Measurements from ENCODE around the gene PCDHGA5. TPM values are rescaled to one million over a fixed set of nuclear protein-coding genes. Genes with fewer than 3 reads are reported as not detected.
"Not testable (repeated sequence)": the region's sequence is repeated elsewhere in the genome, so short reads cannot be mapped to it uniquely, and the experiment has no call there.

Gene PCDHGA5
- total RNA-seq, 1 donor from 2014 or later: 3.5 TPM

DNA sequence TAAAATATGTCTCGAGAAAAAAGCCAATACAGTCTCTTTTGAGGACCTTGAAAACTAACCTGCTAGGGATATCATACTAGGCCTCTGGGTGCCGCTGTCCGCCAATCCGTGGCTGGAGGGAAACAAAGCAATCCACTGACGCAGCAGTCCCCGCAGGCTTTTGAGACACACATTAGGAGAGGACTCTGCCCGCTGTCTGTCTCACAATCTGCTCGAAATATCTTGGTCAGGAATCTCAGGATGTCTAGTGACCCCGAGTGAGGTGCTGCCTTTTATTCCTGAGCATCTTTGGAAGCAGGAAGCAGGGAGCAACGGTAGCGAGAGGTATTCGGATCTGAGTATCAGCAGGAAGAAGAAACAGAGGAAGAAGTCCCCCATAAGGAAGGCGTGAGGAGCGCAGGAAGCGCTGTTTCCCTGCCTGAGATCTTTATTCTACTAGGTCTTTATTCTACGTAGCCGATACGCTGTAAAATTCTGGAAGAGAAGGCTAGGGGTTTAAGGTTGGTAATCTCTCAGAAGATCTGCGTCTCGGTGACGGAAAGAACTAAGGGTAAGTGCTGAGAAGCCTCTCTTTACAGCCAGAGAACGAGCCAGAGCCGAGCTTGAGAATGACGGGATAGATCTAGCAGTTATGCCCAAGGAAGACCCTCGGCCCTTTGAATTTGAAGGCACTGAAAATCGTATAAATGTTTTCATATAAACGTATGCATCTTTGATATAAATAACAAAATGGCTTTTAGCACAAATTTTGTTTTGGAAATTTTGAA is 37.7 kb upstream of the PCDHGA5 start:
- peak; percentile 73 for DNase-seq
- ATAC-seq: peak; percentile 90
- TF ChIP-seq, protein P1, sequence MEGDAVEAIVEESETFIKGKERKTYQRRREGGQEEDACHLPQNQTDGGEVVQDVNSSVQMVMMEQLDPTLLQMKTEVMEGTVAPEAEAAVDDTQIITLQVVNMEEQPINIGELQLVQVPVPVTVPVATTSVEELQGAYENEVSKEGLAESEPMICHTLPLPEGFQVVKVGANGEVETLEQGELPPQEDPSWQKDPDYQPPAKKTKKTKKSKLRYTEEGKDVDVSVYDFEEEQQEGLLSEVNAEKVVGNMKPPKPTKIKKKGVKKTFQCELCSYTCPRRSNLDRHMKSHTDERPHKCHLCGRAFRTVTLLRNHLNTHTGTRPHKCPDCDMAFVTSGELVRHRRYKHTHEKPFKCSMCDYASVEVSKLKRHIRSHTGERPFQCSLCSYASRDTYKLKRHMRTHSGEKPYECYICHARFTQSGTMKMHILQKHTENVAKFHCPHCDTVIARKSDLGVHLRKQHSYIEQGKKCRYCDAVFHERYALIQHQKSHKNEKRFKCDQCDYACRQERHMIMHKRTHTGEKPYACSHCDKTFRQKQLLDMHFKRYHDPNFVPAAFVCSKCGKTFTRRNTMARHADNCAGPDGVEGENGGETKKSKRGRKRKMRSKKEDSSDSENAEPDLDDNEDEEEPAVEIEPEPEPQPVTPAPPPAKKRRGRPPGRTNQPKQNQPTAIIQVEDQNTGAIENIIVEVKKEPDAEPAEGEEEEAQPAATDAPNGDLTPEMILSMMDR (IDR thresholded peaks at IDR 0.05): peak; percentile 47
- Histone ChIP-seq H3K27ac (no peak overlapping the region), H3K9me3 (peaks cover 2% of the 10 kb centered on the region), H3K27me3 (peaks cover 3% of the 10 kb centered on the region), H3K4me3 (peak overlapping the region; percentile 43), H3K36me3 (no peaks in the 10 kb centered on the region), H3K4me1 (no peaks in the 10 kb centered on the region)
- intact Hi-C loops (cut with DNase I): no loop called here

DNA sequence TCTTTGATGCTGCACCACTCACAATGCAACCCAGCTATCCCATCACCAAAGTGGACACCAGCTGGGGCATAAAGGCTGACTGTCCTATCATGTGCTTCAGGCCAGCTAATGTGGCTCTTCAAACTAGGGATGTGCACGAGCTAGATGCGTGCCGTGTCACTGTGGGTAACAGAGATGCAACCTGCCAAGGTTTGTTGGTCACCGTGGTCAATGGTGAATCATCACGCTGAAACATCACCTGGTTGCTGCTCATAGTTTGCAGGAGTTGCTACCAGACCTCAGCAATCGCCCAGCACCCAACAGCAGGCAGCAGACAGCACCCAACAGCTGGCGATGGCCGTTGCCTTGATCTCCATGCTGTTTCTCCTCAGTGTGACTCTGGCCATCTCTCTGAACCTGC is 35.7 kb upstream of the PCDHGA5 start:
- Histone ChIP-seq H3K4me1 (no peaks in the 10 kb centered on the region), H3K4me3 (no peak overlapping the region), H3K27ac (no peak overlapping the region), H3K36me3 (no peaks in the 10 kb centered on the region), H3K9me3 (no peaks in the 10 kb centered on the region), H3K27me3 (peaks cover 7% of the 10 kb centered on the region)
- no peak for DNase-seq
- TF ChIP-seq, protein P1 (IDR thresholded peaks at IDR 0.05): no peak
- intact Hi-C loops (cut with DNase I): no loop called here
- ATAC-seq: no peak

DNA sequence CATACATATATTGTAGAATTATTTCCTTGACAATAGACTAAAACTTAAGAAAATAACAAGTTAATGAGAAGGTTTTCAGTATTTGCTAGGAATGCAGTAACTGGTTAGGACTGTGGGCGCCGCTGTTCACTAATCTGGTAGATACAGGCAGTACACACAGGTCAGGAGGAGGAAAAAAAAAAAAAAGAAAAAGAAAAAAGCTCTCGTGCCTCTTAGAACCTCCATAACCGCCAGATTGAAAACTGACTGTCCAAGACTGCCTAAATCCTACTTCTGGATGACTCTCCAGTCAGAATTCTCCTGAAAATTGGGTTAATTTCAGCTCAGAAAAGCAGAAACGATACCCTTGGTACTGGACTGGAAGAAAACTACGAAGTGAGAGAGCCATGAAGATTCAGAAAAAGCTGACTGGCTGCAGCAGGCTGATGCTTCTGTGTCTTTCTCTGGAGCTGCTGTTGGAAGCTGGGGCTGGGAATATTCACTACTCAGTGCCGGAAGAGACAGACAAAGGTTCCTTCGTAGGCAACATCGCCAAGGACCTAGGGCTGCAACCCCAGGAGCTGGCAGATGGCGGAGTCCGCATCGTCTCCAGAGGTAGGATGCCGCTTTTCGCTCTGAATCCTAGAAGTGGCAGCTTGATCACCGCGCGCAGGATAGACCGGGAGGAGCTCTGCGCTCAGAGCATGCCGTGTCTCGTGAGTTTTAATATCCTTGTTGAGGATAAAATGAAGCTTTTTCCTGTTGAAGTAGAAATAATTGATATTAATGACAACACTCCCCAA is 33.5 kb upstream of the PCDHGA5 start, which contains the start of gene PCDHGA1:
PCDHGA1 (plus strand) TSS at position 216 of the 782 bp plus-strand sequence.
- Histone ChIP-seq H3K36me3 (no peaks in the 10 kb centered on the region), H3K4me1 (no peaks in the 10 kb centered on the region), H3K27me3 (peaks cover 16% of the 10 kb centered on the region), H3K4me3 (no peak within 1 kb of the TSS), H3K9me3 (no peaks in the 10 kb centered on the region), H3K27ac (no peak within 1 kb of the TSS)
- TF ChIP-seq, protein P1 (IDR thresholded peaks at IDR 0.05): peak; percentile 21
- intact Hi-C loops (cut with DNase I): no loop called here
- ATAC-seq: peak; percentile 31
- DNase-seq: no peak

DNA sequence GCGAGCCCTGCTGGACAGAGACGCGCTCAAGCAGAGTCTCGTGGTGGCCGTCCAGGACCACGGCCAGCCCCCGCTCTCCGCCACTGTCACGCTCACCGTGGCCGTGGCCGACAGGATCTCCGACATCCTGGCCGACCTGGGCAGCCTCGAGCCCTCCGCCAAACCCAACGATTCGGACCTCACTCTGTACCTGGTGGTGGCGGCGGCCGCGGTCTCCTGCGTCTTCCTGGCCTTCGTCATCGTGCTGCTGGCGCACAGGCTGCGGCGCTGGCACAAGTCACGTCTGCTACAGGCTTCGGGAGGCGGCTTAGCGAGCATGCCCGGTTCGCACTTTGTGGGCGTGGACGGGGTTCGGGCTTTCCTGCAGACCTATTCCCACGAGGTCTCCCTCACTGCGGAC is 31.4 kb upstream of the PCDHGA5 start:
- Histone ChIP-seq H3K27me3 (peaks cover 16% of the 10 kb centered on the region), H3K9me3 (peaks cover 13% of the 10 kb centered on the region)
- H3K4me1 ChIP-seq; ATAC-seq; intact Hi-C loops (cut with DNase I); DNase-seq; H3K36me3 ChIP-seq; H3K27ac ChIP-seq; H3K4me3 ChIP-seq: not testable (repeated sequence)

DNA sequence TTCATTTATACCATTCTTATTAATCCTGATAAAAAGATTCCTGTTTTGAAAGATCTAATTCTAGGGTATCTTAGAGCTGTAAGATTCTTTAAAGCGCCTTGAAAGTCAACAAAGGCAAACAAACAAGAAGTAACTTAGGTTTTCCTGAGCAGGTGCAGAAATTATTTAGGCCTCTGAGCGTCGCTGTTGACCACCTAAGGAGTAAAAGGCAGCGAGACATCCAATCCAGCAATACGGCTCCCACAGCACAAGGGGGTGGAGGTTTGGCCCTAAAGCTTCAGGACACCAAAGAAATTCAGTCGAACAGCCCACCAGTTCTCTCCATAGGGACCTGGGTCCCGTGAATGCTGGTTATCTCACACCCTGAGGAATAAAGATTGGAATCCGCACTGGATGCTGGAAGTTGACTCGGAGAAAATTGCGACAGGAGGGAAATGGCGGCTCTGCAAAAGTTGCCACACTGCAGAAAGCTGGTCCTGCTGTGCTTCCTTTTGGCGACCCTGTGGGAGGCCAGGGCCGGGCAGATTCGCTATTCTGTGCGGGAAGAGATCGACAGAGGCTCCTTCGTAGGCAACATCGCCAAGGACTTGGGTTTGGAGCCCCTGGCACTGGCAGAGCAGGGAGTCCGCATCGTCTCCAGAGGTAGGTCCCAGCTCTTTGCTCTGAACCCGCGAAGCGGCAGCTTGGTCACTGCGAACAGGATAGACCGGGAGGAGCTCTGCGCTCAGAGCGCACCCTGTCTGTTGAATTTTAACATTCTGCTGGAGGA is 25.2 kb upstream of the PCDHGA5 start, which contains the start of gene PCDHGA2:
PCDHGA2 (plus strand) TSS at position 223 of the 769 bp plus-strand sequence.
- Histone ChIP-seq H3K27me3 (peaks cover 6% of the 10 kb centered on the region), H3K27ac (no peak within 1 kb of the TSS), H3K36me3 (no peaks in the 10 kb centered on the region), H3K9me3 (peaks cover 21% of the 10 kb centered on the region), H3K4me3 (peak within 1 kb of the TSS; percentile 20), H3K4me1 (no peaks in the 10 kb centered on the region)
- ATAC-seq (peak; percentile 48), DNase-seq (no peak)
- TF ChIP-seq, protein P1 (IDR thresholded peaks at IDR 0.05): peak; percentile 26
- intact Hi-C loops (cut with DNase I): no loop called here

DNA sequence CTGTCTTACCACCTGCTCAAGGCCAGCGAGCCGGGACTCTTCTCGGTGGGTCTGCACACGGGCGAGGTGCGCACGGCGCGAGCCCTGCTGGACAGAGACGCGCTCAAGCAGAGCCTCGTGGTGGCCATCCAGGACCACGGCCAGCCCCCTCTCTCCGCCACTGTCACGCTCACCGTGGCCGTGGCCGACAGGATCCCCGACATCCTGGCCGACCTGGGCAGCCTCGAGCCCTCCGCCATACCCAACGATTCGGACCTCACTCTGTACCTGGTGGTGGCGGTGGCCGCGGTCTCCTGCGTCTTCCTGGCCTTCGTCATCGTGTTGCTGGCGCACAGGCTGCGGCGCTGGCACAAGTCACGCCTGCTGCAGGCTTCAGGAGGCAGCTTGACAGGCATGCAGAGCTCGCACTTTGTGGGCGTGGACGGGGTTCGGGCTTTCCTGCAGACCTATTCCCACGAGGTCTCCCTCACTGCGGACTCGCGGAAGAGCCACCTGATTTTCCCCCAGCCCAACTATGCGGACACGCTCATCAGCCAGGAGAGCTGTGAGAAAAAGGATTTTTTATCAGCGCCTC is 23.1 kb upstream of the PCDHGA5 start:
- H3K27me3 ChIP-seq; H3K27ac ChIP-seq; H3K4me3 ChIP-seq; intact Hi-C loops (cut with DNase I); H3K36me3 ChIP-seq; DNase-seq; ATAC-seq; H3K4me1 ChIP-seq: not testable (repeated sequence)
- peaks cover 32% of the 10 kb centered on the region for H3K9me3 ChIP-seq

Data from upper lobe of right lung (tissue), 1 donor.